HepG2 (cell line): ENCODE measurements around the gene NEK9. TPM values are rescaled to one million over a fixed set of nuclear protein-coding genes. Genes with fewer than 3 reads are reported as not detected.

ENCODE experiments used
- AGO1 ChIP-seq: fragments of 200-400 bp; formaldehyde crosslinking; IDR thresholded peaks from 2 replicates; pipeline ENCODE4 v1.6.1; 2017; ENCODE audit warnings: mild to moderate bottlenecking, low read depth, low read length, moderate library complexity; ENCODE audit not compliant: poor library complexity, severe bottlenecking
- ARID5B ChIP-seq: IDR thresholded peaks from 2 replicates; pipeline ENCODE4 v1.4.0; 2020; ENCODE audit warnings: mild to moderate bottlenecking, missing genetic modification reagents
- ATF3 ChIP-seq: sonication (generic); formaldehyde crosslinking; IDR thresholded peaks from 2 replicates; pipeline ENCODE4 v1.4.0; 2020; ENCODE audit warnings: missing genetic modification reagents
- BORCS8-MEF2B ChIP-seq: sonication (generic); formaldehyde crosslinking; IDR thresholded peaks from 2 replicates; pipeline ENCODE4 v1.8.0; 2022; ENCODE audit warnings: mild to moderate bottlenecking, missing genetic modification reagents
- CBX1 ChIP-seq: IDR thresholded peaks from one replicate; pipeline ENCODE4 v1.6.1; 2016; ENCODE audit warnings: antibody characterized with exemption, low read depth
- HINFP ChIP-seq: sonication (generic); formaldehyde crosslinking; IDR thresholded peaks from 2 replicates; pipeline ENCODE4 v1.4.0; 2020; ENCODE audit warnings: low read depth, mild to moderate bottlenecking, missing genetic modification reagents
- HIVEP1 ChIP-seq: sonication (generic); formaldehyde crosslinking; IDR thresholded peaks from 2 replicates; pipeline ENCODE4 v1.4.0; 2020; ENCODE audit warnings: mild to moderate bottlenecking, missing genetic modification reagents
- KDM6A ChIP-seq: IDR thresholded peaks from 2 replicates; pipeline ENCODE4 v1.6.1; 2016; ENCODE audit warnings: low read depth
- MBD4 ChIP-seq: IDR thresholded peaks from 2 replicates; pipeline ENCODE4 v1.6.1; 2012; ENCODE audit warnings: low read length, inconsistent platforms, borderline replicate concordance
- RAD51 ChIP-seq: fragments of 450-650 bp; IDR thresholded peaks from 2 replicates; pipeline ENCODE4 v1.6.1; 2016; ENCODE audit warnings: borderline replicate concordance
- ZNF3 ChIP-seq: IDR thresholded peaks from 2 replicates; pipeline ENCODE4 v1.7.0; 2017; ENCODE audit warnings: inconsistent platforms
- ZNF333 ChIP-seq: sonication (generic); formaldehyde crosslinking; IDR thresholded peaks from 2 replicates; pipeline ENCODE4 v1.4.0; 2020; ENCODE audit warnings: mild to moderate bottlenecking, missing genetic modification reagents, borderline replicate concordance
- ZNF343 ChIP-seq: sonication (generic); formaldehyde crosslinking; IDR thresholded peaks from 2 replicates; pipeline ENCODE4 v1.4.0; 2020; ENCODE audit warnings: mild to moderate bottlenecking, missing genetic modification reagents
- ZNF432 ChIP-seq: sonication (generic); formaldehyde crosslinking; IDR thresholded peaks from 2 replicates; pipeline ENCODE4 v1.5.0; 2020; ENCODE audit warnings: missing genetic modification reagents, mild to moderate bottlenecking, borderline replicate concordance
- ZNF556 ChIP-seq: sonication (generic); formaldehyde crosslinking; IDR thresholded peaks from 2 replicates; pipeline ENCODE4 v1.4.0; 2020; ENCODE audit warnings: mild to moderate bottlenecking, missing genetic modification reagents, borderline replicate concordance
- ZNF639 ChIP-seq: conservative IDR thresholded peaks from 2 replicates; pipeline ENCODE4 v1.6.1; 2018; ENCODE audit warnings: missing genetic modification reagents
- ZNF7 ChIP-seq: IDR thresholded peaks from 2 replicates; pipeline ENCODE4 v1.6.1; 2016; ENCODE audit warnings: missing biosample characterization, missing genetic modification reagents
- polyA plus RNA-seq, 8 experiments: library from polyadenylated mRNA; depleted of rRNA in 3 of 8; stranded (reverse) in 7 of 8; unstranded in 1 of 8; fragments of >200 nt; fragmentation: Illumina TruSeq in 4 of 8; extraction: Trizol in 4 of 8; gene quantifications; 2 replicates each; pipeline versions ENCODE4 v1.2.1 to v1.2.3, GENCODE V29; 2011 to 2016; ENCODE audit warnings: low read depth in 4 of 8, missing spikeins in 1 of 8, mixed read lengths in 1 of 8; ENCODE audit not compliant: insufficient read depth in 1 of 8
- total RNA-seq, 5 experiments: library from RNA; depleted of rRNA; stranded (reverse); fragments of >200 nt; fragmentation: Illumina TruSeq; extraction: Trizol; gene quantifications; 2 replicates each; pipeline ENCODE4 v1.2.3, GENCODE V29; 2016; ENCODE audit warnings: low read depth in 1 of 5

The NEK9 gene
- total and polyA plus RNA-seq, 2 of the 13 experiments (the other 11 are each of a cell fraction or from before 2014, with no cell fraction given): 16.5 to 27.3 TPM

GRCh38 chr14:75126679-75127473 lies at the start of gene NEK9 (continued):
- TF ChIP-seq ARID5B (peak; percentile 55; the same call in 1 of the 2 replicates), KDM6A (no peak), MBD4 (no peak), HINFP (CRISPR knock-in tag) (0 out of 2 replicates have a peak, but pooled peaks have one; percentile 31), ATF3 (CRISPR knock-in tag) (0 out of 2 replicates have a peak, but pooled peaks have one; percentile 22), BORCS8-MEF2B (CRISPR knock-in tag) (peak; percentile 63), CBX1 (no peak), RAD51 (no peak), ZNF7 (CRISPR knock-in tag) (0 out of 2 replicates have a peak, but pooled peaks have one; percentile 24), HIVEP1 (CRISPR knock-in tag) (peak; percentile 69; the same call in 1 of the 2 replicates), AGO1 (peak; percentile 74), ZNF639 (no peak), ZNF432 (no peak), ZNF333 (CRISPR knock-in tag) (peak; percentile 72; the same call in 1 of the 2 replicates), ZNF3 (CRISPR knock-in tag) (no peak), ZNF343 (peak; percentile 85), ZNF556 (CRISPR knock-in tag) (peak; percentile 80; the same call in 1 of the 2 replicates)
